GM19468 (cell line): ENCODE results near the gene PDE1A.

ENCODE experiments used
- ATAC-seq: cut with Tn5 transposase; IDR thresholded peaks from one replicate; pipeline ENCODE4 v1.9.1; 2021; ENCODE audit warnings: mild to moderate bottlenecking, moderate library complexity, moderate number of reproducible peaks; ENCODE audit not compliant: unreplicated experiment; ENCODE audit errors: extremely low read depth

PDE1A gene

GRCh38 chr2:182224669-182225068 is 202.2 kb downstream of the PDE1A start:
- no peak for ATAC-seq

- ATAC-seq, result no peak
These were observed 205.8 kb downstream of the PDE1A start for GRCh38 chr2:182220998-182221397.

- ATAC-seq, result no peak
These were observed 206.5 kb downstream of the PDE1A start for GRCh38 chr2:182220335-182220734.

GRCh38 chr2:182210669-182211068 is 216.2 kb downstream of the PDE1A start:
- no peak for ATAC-seq

GRCh38 chr2:182208421-182208820 is 218.4 kb downstream of the PDE1A start:
- no peak for ATAC-seq

GRCh38 chr2:182207049-182207746 is 219.6 kb downstream of the PDE1A start:
- ATAC-seq, result no peak

GRCh38 chr2:182197529-182197928 is 229.3 kb downstream of the PDE1A start:
- no peak for ATAC-seq

GRCh38 chr2:182193291-182193690 is 233.5 kb downstream of the PDE1A start:
- ATAC-seq, result no peak

- no peak for ATAC-seq
These were observed 235.8 kb downstream of the PDE1A start for GRCh38 chr2:182191061-182191460.

- no peak for ATAC-seq
These were observed 239.7 kb downstream of the PDE1A start for GRCh38 chr2:182187130-182187529.

GRCh38 chr2:182186132-182186735 is 240.6 kb downstream of the PDE1A start:
- no peak for ATAC-seq

- no peak for ATAC-seq
These were observed 244.4 kb downstream of the PDE1A start for GRCh38 chr2:182182436-182182835.

GRCh38 chr2:182181381-182181780 is 245.5 kb downstream of the PDE1A start:
- ATAC-seq, result no peak

GRCh38 chr2:182179176-182179575 is 247.7 kb downstream of the PDE1A start:
- no peak for ATAC-seq

GRCh38 chr2:182173944-182174622 is 252.8 kb downstream of the PDE1A start:
- ATAC-seq, result no peak

- ATAC-seq, result no peak
These were observed 256.5 kb downstream of the PDE1A start for GRCh38 chr2:182170341-182170740.

- ATAC-seq, result no peak
These were observed 259.0 kb downstream of the PDE1A start for GRCh38 chr2:182167882-182168281.

- no peak for ATAC-seq
These were observed 260.0 kb downstream of the PDE1A start for GRCh38 chr2:182166841-182167240.

GRCh38 chr2:182166406-182166805 is 260.4 kb downstream of the PDE1A start:
- ATAC-seq, result no peak

- no peak for ATAC-seq
These were observed 261.6 kb downstream of the PDE1A start for GRCh38 chr2:182165202-182165601.

- no peak for ATAC-seq
These were observed 262.1 kb downstream of the PDE1A start for GRCh38 chr2:182164686-182165085.
